Testis (tissue), 2 donors: ENCODE measurements around the gene LIN28A.

Experiments used
- CTCF ChIP-seq, 3 experiments: fragments of 450-650 bp in 2 of 3; fragments of 200-600 bp in 1 of 3; sonication (generic) in 1 of 3; IDR thresholded peaks; one replicate each; pipeline ENCODE4 v1.5.1; 2016 to 2019; ENCODE audit warnings: antibody characterized with exemption in 3 of 3, mild to moderate bottlenecking in 2 of 3, moderate library complexity in 1 of 3
- POLR2A ChIP-seq: fragments of 450-650 bp; IDR thresholded peaks from one replicate; pipeline ENCODE4 v1.6.1; 2017; ENCODE audit warnings: antibody characterized with exemption, mild to moderate bottlenecking, moderate library complexity

GRCh38 chr1:26368486-26368885, 42.1 kb upstream of the LIN28A start:
- TF ChIP-seq CTCF (IDR thresholded peaks at IDR 0.05) (no peak), POLR2A (no peak)
